GM19193 (cell line): ENCODE measurements around the gene NHSL1.

Experiments used
- POLR2A ChIP-seq: IDR thresholded peaks from 4 replicates; pipeline ENCODE4 v1.6.1; 2011; ENCODE audit not compliant: insufficient read depth, insufficient read length; ENCODE audit errors: extremely low read depth

The NHSL1 gene

GRCh38 chr6:138507977-138508675 lies 8.8 kb upstream of the NHSL1 start:
- TF ChIP-seq POLR2A: no peak

- TF ChIP-seq POLR2A: no peak
Observed at GRCh38 chr6:138504764-138505689, 5.7 kb upstream of the NHSL1 start.

GRCh38 chr6:138503881-138504680 lies 4.8 kb upstream of the NHSL1 start:
- TF ChIP-seq POLR2A: no peak

GRCh38 chr6:138502546-138502945 lies 3.3 kb upstream of the NHSL1 start:
- TF ChIP-seq POLR2A: no peak

GRCh38 chr6:138500867-138501446 lies 1.7 kb upstream of the NHSL1 start:
- no peak for TF ChIP-seq POLR2A

- no peak for TF ChIP-seq POLR2A
Observed at GRCh38 chr6:138500045-138500665, 861 bp upstream of the NHSL1 start.

- no peak for TF ChIP-seq POLR2A
Observed at GRCh38 chr6:138498629-138499302, 528 bp downstream of the NHSL1 start.

- no peak for TF ChIP-seq POLR2A
Observed at GRCh38 chr6:138497286-138497685, 2.0 kb downstream of the NHSL1 start.

- TF ChIP-seq POLR2A: no peak
Observed at GRCh38 chr6:138494312-138494711, 5.0 kb downstream of the NHSL1 start.

GRCh38 chr6:138493413-138493812 lies 5.9 kb downstream of the NHSL1 start:
- no peak for TF ChIP-seq POLR2A

- TF ChIP-seq POLR2A: no peak
Observed at GRCh38 chr6:138492871-138493270, 6.4 kb downstream of the NHSL1 start.

GRCh38 chr6:138492113-138492512 lies 7.2 kb downstream of the NHSL1 start:
- TF ChIP-seq POLR2A: no peak

GRCh38 chr6:138491017-138491416 lies 8.3 kb downstream of the NHSL1 start:
- no peak for TF ChIP-seq POLR2A

GRCh38 chr6:138489846-138490245 lies 9.4 kb downstream of the NHSL1 start:
- TF ChIP-seq POLR2A: no peak
